ENCODE measurements around the gene IFT81.

DNA sequence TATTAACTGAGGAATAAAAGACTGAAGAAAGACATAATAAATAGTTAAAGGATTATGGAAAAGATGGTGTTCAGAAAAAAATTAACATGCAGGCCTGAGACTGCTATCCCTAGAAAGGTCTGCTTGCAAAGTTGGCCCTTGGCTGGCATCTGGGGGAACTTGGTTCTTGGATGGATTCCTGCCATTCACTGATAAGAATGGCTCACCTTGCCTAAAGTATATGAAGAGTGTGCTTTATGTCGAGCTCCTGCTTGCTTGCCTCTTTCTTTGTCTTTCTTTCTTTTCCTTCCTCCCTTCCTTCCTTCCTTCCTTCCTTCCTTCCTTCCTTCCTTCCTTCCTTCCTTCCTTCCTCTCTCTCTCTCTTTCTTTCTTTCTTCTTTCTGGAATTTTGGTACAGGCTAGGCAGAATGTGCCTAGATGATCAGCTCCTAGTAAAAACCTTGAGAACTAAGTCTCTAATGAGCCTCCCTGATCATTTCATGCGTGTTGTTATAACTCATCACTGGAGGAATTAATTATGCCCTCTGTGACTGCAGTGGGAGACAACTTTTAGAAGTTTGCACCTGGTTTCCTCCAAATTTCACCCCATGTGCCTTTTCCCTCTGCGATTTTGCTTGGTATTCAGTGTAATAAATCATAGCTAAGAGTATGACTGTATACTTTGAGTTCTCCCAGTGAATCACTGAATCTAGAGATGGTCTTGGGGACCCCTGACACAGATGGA is 44.7 kb downstream of the IFT81 start:
- TF ChIP-seq, protein P1, sequence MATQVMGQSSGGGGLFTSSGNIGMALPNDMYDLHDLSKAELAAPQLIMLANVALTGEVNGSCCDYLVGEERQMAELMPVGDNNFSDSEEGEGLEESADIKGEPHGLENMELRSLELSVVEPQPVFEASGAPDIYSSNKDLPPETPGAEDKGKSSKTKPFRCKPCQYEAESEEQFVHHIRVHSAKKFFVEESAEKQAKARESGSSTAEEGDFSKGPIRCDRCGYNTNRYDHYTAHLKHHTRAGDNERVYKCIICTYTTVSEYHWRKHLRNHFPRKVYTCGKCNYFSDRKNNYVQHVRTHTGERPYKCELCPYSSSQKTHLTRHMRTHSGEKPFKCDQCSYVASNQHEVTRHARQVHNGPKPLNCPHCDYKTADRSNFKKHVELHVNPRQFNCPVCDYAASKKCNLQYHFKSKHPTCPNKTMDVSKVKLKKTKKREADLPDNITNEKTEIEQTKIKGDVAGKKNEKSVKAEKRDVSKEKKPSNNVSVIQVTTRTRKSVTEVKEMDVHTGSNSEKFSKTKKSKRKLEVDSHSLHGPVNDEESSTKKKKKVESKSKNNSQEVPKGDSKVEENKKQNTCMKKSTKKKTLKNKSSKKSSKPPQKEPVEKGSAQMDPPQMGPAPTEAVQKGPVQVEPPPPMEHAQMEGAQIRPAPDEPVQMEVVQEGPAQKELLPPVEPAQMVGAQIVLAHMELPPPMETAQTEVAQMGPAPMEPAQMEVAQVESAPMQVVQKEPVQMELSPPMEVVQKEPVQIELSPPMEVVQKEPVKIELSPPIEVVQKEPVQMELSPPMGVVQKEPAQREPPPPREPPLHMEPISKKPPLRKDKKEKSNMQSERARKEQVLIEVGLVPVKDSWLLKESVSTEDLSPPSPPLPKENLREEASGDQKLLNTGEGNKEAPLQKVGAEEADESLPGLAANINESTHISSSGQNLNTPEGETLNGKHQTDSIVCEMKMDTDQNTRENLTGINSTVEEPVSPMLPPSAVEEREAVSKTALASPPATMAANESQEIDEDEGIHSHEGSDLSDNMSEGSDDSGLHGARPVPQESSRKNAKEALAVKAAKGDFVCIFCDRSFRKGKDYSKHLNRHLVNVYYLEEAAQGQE (IDR thresholded peaks at IDR 0.05; ENCODE audit: low read depth), result no peak
- TF ChIP-seq EP300 (IDR thresholded peaks at IDR 0.05; ENCODE audit: borderline replicate concordance), result no peak
- TF ChIP-seq TCF12 (IDR thresholded peaks at IDR 0.05; ENCODE audit: low read depth), result no peak
- no peak for TF ChIP-seq CEBPB (IDR thresholded peaks at IDR 0.05)
- TF ChIP-seq MAX (IDR thresholded peaks at IDR 0.05), result no peak
- TF ChIP-seq TAF1 (IDR thresholded peaks at IDR 0.05; ENCODE audit: low read depth), result no peak

All from Ishikawa (cell line).